Common myeloid progenitor, CD34-positive (primary cell): Measurements from ENCODE around the gene SYNM. TPM values are rescaled to one million over a fixed set of nuclear protein-coding genes. Genes with fewer than 3 reads are reported as not detected.

ENCODE experiments used
- CTCF ChIA-PET: fragments of 350-600 bp; sonication (Branson Sonifier 250); formaldehyde crosslinking; loops from one replicate; lab custom pipeline; 2021; ENCODE audit warnings: antibody characterized with exemption; lab: Charles Lee
- POLR2A ChIA-PET: fragments of 350-600 bp; sonication (Branson Sonifier 250); formaldehyde crosslinking; loops from one replicate; lab custom pipeline; 2021; ENCODE audit warnings: antibody characterized with exemption; lab: Charles Lee
- DNase-seq, 3 donors: peaks; one replicate each; pipeline versions ENCODE4 v3.0.0 to v3.0.0-alpha.2; 2013
- H3K27ac ChIP-seq, 2 experiments: 1 replicate in 1 of 2; 2 replicates in 1 of 2; pipeline ENCODE4 v1.7.0; 2013; ENCODE audit warnings: inconsistent platforms in 2 of 2, low read length in 2 of 2, mild to moderate bottlenecking in 2 of 2, low read depth in 1 of 2, moderate library complexity in 1 of 2; ENCODE audit not compliant: severe bottlenecking in 2 of 2, insufficient read depth in 1 of 2, poor library complexity in 1 of 2
- H3K27me3 ChIP-seq, 5 experiments: replicated peaks in 2 of 5; 1 replicate in 3 of 5; 2 replicates in 2 of 5; pipeline versions ENCODE4 v1.6.1 to v1.7.0; 2013; ENCODE audit warnings: low read length in 4 of 5, mild to moderate bottlenecking in 2 of 5, moderate library complexity in 2 of 5, inconsistent platforms in 1 of 5; ENCODE audit not compliant: insufficient read depth in 5 of 5, control insufficient read depth in 4 of 5
- H3K36me3 ChIP-seq, 4 experiments: 1 replicate in 2 of 4; 2 replicates in 2 of 4; pipeline versions ENCODE4 v1.6.1 to v1.7.0; 2013; ENCODE audit warnings: low read length in 3 of 4, control low read depth in 1 of 4, mild to moderate bottlenecking in 1 of 4; ENCODE audit not compliant: control insufficient read depth in 4 of 4, insufficient read depth in 4 of 4
- H3K4me1 ChIP-seq, 4 experiments: 1 replicate in 3 of 4; 2 replicates in 1 of 4; pipeline versions ENCODE4 v1.6.1 to v1.7.1; 2013; ENCODE audit warnings: low read length in 3 of 4, mild to moderate bottlenecking in 3 of 4, control low read depth in 1 of 4, inconsistent platforms in 1 of 4, moderate library complexity in 1 of 4; ENCODE audit not compliant: control insufficient read depth in 4 of 4, insufficient read depth in 4 of 4; ENCODE audit errors: control extremely low read depth in 1 of 4
- H3K4me3 ChIP-seq, 7 experiments: 1 replicate in 4 of 7; 2 replicates in 3 of 7; pipeline versions ENCODE4 v1.5.1 to v1.7.0; 2013; ENCODE audit warnings: mild to moderate bottlenecking in 7 of 7, low read length in 6 of 7, moderate library complexity in 6 of 7, inconsistent platforms in 2 of 7, low read depth in 2 of 7, control low read depth in 1 of 7; ENCODE audit not compliant: insufficient read depth in 4 of 7, control insufficient read depth in 1 of 7; ENCODE audit errors: extremely low read depth in 1 of 7
- H3K9me3 ChIP-seq, 5 experiments: 1 replicate in 4 of 5; 2 replicates in 1 of 5; pipeline versions ENCODE4 v1.6.1 to v1.7.1; 2013; ENCODE audit warnings: low read length in 4 of 5, mild to moderate bottlenecking in 2 of 5, inconsistent platforms in 1 of 5, low read depth in 1 of 5, moderate library complexity in 1 of 5; ENCODE audit not compliant: control insufficient read depth in 4 of 5, insufficient read depth in 2 of 5; ENCODE audit errors: control extremely low read depth in 1 of 5
- WGBS: methylation state at CpG from one replicate; pipeline ENCODE4 v1.1.5; 2013; ENCODE audit not compliant: insufficient coverage; 5-methylcytosine and 5-hydroxymethylcytosine counted together
- polyA plus RNA-seq: library from polyadenylated mRNA; unstranded; fragments of 120-200 nt; gene quantifications from one replicate; pipeline ENCODE4 v1.2.1, GENCODE V29; 2013

The SYNM gene
- 0.07 TPM for polyA plus RNA-seq

GRCh38 chr15:99104788-99105513, at the start of gene SYNM:
Gene SYNM (plus strand): TSS chr15:99105080. CDS start chr15:99105200, 120 bp downstream.
- peak within 1 kb of the TSS; percentile 19 to 67 (median 59) for H3K4me3 ChIP-seq
- H3K4me1 ChIP-seq = peaks cover 0 to 26% (median 22%) of the 10 kb centered on the region in 4 experiments
- no peaks in the 10 kb centered on the region for H3K36me3 ChIP-seq
- ChIA-PET POLR2A (interaction anchor here (0.6 kb wide), 1 partner anchor 16 kb away, joined by 3 read pairs; no protein-coding TSS in a partner anchor), CTCF (interaction anchor here (0.7 to 2.2 kb wide), 7 partner anchors 9 to 109 kb away, joined by 3 to 9 read pairs (median 3); no protein-coding TSS in a partner anchor)
- no peaks in the 10 kb centered on the region for H3K9me3 ChIP-seq
- H3K27ac ChIP-seq = no peak within 1 kb of the TSS
- peaks cover 5 to 76% (median 21%) of the 10 kb centered on the region in 5 experiments for H3K27me3 ChIP-seq
- WGBS = under 1% methylated on average over 69 of the region's 91 CpGs
- peak; percentile 39 to 53 (median 45) for DNase-seq

DNA sequence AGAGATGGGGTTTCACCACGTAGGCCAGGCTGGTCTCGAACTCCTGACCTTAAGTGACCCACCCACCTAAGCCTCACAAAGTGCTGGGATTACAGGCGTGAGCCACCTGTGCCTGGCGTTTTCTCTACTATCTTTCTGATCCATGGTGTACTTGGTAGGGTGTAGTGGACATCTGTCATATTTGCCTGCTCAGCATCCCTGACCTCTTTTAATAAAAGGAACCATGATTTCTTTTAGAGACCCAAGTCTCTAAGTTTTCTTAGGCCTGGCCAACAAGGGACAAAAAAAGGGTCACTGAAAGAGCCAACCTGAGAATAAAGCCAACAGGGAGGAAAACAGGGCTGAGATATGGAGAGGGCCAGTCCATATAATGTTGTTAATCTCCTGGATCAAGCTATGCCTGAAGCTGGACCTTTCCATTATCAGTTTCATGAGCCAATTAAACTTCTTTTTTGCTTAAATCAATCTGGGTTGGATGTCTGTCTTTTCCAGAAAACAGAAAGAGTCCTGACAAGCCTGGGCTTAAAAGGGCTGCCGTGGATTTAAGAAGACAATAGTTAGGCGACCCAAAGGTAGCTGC, 49.2 kb upstream of the SYNM start:
- Histone ChIP-seq H3K36me3 (no peaks in the 10 kb centered on the region), H3K27me3 (peaks cover 0 to 36% (median 9%) of the 10 kb centered on the region in 5 experiments), H3K9me3 (no peaks in the 10 kb centered on the region), H3K4me3 (no peak overlapping the region), H3K27ac (no peak overlapping the region), H3K4me1 (peaks cover 2 to 35% (median 33%) of the 10 kb centered on the region in 4 experiments)
- ChIA-PET POLR2A (no interaction called here), CTCF (no interaction called here)
- WGBS = 100% methylated on average over 4 of the region's 6 CpGs
- DNase-seq = no peak

GRCh38 chr15:99057020-99057419, 47.9 kb upstream of the SYNM start:
- Histone ChIP-seq H3K27ac (no peak overlapping the region), H3K36me3 (no peaks in the 10 kb centered on the region), H3K27me3 (peaks cover 0 to 44% (median 14%) of the 10 kb centered on the region in 5 experiments), H3K9me3 (no peaks in the 10 kb centered on the region), H3K4me1 (peaks cover 2 to 32% (median 30%) of the 10 kb centered on the region in 4 experiments), H3K4me3 (no peak overlapping the region)
- CTCF ChIA-PET = interaction anchor here (0.5 to 1.8 kb wide), 3 partner anchors 8 to 44 kb away, joined by 3 to 5 read pairs (median 5); no protein-coding TSS in a partner anchor
- no peak for DNase-seq
- 75% methylated on average over 1 of the region's 4 CpGs for WGBS
- POLR2A ChIA-PET = interaction anchor here (0.6 kb wide), 1 partner anchor 200 kb away, joined by 4 read pairs; no protein-coding TSS in a partner anchor

DNA sequence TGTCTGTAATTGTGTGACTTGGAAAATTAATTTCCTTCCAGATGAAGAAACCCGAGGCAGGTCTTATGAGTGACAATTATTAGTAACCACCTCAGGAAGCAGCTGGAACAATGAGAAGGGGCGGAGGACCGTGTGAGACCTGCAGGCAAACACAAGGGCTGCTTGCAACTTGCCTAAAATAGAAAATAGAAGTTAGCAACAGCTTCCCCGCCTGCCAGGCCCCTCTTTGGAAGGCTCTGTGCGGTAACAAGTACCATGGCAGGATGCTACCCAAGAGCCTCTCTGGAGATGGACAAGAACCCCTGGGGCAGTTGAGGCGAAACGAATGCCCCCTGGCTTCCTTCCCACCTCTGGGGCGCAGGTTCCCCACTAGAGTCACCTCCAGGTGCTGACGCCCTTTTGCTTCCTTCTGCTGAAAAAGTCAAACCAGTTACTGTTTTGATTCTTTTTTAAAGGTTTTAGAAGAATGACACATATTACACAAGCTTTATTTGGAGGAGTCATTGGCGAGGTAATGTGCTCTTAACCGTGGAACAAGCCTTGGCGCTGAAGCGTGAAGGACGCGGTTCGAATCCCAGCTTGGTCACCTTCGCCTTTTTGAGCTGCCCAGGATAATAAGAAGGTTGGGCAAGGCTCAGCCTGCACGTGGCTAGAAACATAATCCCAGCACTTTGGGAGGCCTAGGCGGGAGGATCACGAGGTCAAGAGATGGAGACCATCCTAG, 47.0 kb upstream of the SYNM start:
- H3K4me3 ChIP-seq = peak overlapping the region in 4 of 7 experiments; percentile 8 to 38 (median 32)
- ChIA-PET CTCF (interaction anchor here (1.0 to 1.8 kb wide), 5 partner anchors 9 to 103 kb away, joined by 3 to 5 read pairs (median 3); no protein-coding TSS in a partner anchor), POLR2A (interaction anchor here (0.6 kb wide), 1 partner anchor 201 kb away, joined by 4 read pairs; no protein-coding TSS in a partner anchor)
- peaks cover 2 to 25% (median 24%) of the 10 kb centered on the region in 4 experiments for H3K4me1 ChIP-seq
- peak in 2 of 3 donors; percentile 92 to 94 for DNase-seq
- peaks cover 0 to 52% (median 22%) of the 10 kb centered on the region in 5 experiments for H3K27me3 ChIP-seq
- 33% methylated on average over 19 of the region's 20 CpGs for WGBS
- no peaks in the 10 kb centered on the region for H3K9me3 ChIP-seq
- no peak overlapping the region for H3K27ac ChIP-seq
- H3K36me3 ChIP-seq = no peaks in the 10 kb centered on the region

DNA sequence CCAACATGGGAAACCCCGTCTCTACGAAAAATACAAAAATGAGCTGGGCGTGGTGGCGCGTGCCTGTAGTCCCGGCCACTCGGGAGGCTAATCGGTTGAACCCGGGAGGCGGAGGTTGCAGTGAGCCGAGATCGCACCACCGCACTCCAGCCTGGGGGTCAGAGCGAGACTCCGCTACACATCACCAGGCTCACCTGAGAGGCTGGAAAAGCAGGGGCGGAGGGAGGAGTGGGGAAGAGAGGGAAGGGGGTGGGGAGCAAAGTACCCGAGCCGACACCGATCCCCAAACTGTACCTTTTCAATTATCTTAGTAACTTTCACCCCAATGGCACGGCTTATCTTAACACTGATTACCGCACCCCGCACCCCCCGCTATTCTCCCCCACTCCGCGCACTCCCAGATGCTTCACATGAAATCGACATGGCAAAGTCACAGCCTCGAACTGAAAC, 46.4 kb upstream of the SYNM start:
- Histone ChIP-seq H3K9me3 (no peaks in the 10 kb centered on the region), H3K27me3 (peaks cover 0 to 55% (median 23%) of the 10 kb centered on the region in 5 experiments), H3K4me3 (peak overlapping the region in 6 of 7 experiments; percentile 30 to 79 (median 53)), H3K36me3 (no peaks in the 10 kb centered on the region), H3K27ac (no peak overlapping the region), H3K4me1 (peaks cover 2 to 25% (median 24%) of the 10 kb centered on the region in 4 experiments)
- ChIA-PET CTCF (interaction anchor here (0.6 to 1.8 kb wide), 9 partner anchors 10 to 1660 kb away, joined by 3 to 5 read pairs (median 3); no protein-coding TSS in a partner anchor), POLR2A (no interaction called here)
- WGBS = 61% methylated on average over 20 of the region's 27 CpGs
- peak in 1 of 3 donors; percentile 39 for DNase-seq
